GM12873 (cell line): ENCODE data around the gene DOCK4.

Experiments
- TF ChIP-seq, protein P1 (sequence below): IDR thresholded peaks from 2 replicates; pipeline ENCODE4 v1.5.1; 2012; ENCODE audit warnings: low read depth, mild to moderate bottlenecking, moderate library complexity, low read length, control low read depth; ENCODE audit not compliant: insufficient read depth; ENCODE audit errors: missing control alignments

DOCK4 gene

DNA sequence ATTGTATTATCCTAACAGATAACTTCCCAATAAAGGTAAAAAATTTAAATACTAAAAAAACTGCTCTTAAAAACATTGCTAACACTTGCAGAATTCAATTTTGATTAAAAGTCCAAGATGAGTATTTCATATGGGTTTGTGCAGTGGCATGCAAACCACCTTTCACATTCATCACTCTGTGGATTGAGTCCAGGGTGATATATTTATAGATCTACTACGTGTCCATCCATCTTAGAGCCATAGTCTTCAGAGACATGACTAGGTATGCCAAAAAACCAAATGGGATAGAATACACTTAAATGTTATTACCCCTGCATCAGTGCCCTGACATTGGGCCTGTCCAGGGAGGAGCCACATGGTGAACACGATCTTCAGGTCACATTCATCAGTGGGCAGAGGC is 96.0 kb downstream of the DOCK4 start:
- TF ChIP-seq, protein P1, sequence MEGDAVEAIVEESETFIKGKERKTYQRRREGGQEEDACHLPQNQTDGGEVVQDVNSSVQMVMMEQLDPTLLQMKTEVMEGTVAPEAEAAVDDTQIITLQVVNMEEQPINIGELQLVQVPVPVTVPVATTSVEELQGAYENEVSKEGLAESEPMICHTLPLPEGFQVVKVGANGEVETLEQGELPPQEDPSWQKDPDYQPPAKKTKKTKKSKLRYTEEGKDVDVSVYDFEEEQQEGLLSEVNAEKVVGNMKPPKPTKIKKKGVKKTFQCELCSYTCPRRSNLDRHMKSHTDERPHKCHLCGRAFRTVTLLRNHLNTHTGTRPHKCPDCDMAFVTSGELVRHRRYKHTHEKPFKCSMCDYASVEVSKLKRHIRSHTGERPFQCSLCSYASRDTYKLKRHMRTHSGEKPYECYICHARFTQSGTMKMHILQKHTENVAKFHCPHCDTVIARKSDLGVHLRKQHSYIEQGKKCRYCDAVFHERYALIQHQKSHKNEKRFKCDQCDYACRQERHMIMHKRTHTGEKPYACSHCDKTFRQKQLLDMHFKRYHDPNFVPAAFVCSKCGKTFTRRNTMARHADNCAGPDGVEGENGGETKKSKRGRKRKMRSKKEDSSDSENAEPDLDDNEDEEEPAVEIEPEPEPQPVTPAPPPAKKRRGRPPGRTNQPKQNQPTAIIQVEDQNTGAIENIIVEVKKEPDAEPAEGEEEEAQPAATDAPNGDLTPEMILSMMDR, result no peak

DNA sequence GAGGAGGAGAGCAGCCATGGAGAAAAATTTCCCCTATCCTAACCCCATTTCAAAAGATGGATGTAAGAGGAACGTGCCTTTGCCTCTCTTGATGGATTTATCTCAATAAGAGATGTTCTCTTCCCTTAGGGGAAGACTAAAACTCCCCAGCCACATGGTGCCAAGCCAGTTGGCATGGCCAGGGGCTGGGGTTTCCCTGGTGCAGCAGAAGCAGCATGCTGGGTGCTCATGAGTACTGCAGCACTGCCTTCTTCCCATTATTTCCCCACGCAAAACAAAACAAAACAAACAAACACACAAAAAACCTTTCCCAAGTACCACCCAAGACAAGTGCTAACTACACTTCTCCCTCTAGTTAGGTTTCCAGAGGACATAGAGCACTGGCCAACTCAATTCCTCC is 97.2 kb downstream of the DOCK4 start:
- TF ChIP-seq, protein P1, result no peak

DNA sequence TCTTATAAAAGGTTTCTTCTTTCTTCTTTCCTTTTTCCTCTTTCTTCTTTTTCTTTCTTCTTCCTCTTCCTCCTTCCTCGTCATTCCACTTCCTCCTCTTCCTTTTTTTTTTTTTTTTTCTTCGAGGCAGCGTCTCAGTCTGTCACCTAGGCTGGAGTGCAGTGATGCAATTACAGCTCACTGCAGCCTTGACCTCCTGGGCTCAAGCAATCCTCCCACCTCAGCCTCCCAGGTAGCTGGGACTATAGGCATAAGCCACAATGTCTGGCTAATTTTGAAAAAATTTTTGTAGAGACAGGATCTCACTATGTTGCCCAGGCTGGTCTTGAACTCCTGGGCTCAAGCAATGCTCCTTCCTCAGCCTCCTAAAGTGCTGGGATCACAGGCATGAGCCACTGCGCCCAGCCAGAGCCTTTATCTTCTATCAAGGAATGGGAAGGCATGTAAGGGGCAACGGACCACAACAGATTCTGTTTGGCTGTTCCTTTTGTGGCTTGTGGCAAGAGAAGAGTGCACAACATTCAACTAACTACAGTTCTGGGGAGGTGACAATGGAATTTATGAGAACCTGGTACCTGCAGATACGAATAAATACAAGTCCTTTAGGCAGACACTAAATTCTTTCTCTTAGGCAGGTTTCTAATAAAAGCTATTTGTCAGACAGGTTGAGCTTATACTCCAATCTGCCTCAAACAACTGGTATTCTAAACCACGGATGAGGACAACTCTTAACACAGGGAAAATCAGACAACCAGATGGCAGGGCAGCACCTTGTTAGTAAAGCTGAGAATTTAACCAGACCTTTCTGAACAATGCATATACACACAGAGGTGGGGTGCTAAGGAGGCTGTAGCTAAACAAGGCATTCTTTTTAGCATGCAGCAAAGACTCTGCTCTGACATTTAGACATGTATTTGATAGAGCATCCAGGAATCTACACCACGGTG is 100.3 kb downstream of the DOCK4 start:
- TF ChIP-seq, protein P1, result no peak

DNA sequence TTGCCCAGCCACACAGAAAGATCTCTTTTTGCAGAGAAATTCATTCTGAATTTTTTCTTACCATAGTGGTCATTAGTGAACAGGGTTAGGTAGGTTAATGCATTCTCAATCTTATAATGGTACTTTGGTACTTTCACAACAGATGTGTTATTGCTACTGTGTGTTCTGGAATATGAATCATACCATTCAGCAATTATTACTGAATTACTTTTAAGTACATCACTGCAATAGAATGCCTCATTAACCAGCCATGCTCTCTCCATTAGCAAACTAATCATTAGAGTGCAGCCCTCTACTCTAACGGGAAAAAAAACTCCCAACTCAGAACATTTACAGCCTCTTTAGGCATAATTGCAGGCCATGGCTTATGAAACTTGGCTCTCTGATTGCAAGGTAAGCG is 102.1 kb downstream of the DOCK4 start:
- TF ChIP-seq, protein P1, result no peak

DNA sequence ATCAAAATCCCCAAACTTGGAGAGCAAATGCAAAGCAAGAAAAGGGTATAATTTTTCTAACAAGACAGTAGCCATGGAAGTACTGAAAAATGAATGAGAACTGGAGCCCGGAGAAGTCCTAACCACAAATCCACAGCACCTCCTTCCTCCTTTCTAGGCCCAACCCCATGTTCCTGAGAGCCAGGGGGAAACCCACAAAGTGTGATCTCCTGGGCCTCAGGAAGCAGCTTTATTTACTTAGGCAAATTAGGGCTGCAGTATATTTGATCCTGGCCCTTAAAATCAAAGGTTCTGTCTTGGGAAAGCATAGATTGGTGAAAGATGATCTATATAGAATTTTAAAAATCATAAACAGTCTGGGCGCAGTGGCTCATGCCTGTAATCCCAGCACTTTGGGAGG is 103.0 kb downstream of the DOCK4 start:
- TF ChIP-seq, protein P1, result no peak

DNA sequence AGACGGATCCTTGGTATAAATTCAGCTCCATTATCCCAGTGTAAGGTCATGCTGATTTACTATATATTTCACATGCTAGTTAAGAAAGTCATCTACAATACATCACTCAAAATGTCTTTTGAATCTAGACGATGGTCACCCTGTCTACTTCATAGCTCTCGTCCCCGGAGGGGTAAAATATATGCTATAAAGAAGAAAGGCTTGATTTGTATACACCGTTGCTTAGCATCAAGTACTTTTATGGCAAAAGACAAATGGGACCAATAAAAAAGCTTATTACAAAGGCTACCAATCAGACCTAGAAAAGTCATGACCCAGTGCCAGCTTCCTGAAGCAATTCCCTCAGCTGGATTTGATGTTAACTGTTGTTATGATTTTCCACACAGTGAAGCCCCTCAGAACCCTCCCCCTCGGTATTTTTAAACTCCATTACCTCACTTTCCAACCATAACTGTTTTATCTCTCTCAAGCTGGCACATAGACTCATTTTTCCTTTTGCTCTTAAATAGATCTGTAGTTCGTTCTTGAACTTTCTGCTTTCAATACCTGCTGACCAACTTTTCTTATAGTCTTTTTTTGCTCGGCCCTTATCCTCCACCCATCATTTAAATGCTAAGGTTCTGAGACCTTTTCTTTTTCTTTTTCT is 104.9 kb downstream of the DOCK4 start:
- TF ChIP-seq, protein P1, result no peak

DNA sequence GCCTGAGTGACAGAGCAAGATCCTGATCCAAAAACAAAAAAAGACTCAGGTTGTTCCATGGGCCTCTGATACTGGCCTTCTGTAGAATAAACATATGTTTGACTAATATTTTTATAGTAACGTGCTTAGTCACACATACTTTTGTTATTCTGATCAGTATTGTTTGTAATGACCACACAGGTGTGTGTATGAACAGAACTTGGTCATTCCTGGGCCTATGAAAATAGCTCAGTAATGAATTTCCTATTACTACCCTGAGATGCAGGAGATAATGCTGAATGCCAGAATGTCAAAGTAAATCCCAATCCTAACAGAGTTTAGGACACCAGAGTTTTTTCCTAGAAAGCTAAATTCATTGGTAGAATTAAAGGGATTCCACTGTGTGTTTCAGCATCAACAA is 108.7 kb downstream of the DOCK4 start:
- TF ChIP-seq, protein P1, result no peak
